Measurements from ENCODE around the gene ANGPTL5.

GRCh38 chr11:101916422-101916821 is at the start of gene ANGPTL5:
- TF ChIP-seq POLR2A (IDR thresholded peaks at IDR 0.05; ENCODE audit: low read length) (no peak), GATA1 (IDR thresholded peaks at IDR 0.05; ENCODE audit: low read depth, low read length) (no peak)

All from erythroblast (primary cell).